Measurements from ENCODE around the gene GFOD2.

- no peak for TF ChIP-seq GATA2 (IDR thresholded peaks at IDR 0.05; ENCODE audit: low read depth, low read length)
- TF ChIP-seq GATA3 (IDR thresholded peaks at IDR 0.05; ENCODE audit: low read depth, low read length), result no peak
Measured at GRCh38 chr16:67766291-67766690, 47.2 kb upstream of the GFOD2 start.
